Daoy (cell line): ENCODE results near the gene NEMP1. TPM values are rescaled to one million over a fixed set of nuclear protein-coding genes. Genes with fewer than 3 reads are reported as not detected.

Source experiments
- total RNA-seq: library from RNA; depleted of rRNA; stranded (reverse); fragments of >200 nt; shearing (Covaris generic); gene quantifications from 2 replicates; pipeline ENCODE4 v1.2.3, GENCODE V29; 2014; rRNA removed

Gene NEMP1
- total RNA-seq, 1 experiment from 2014 or later, result 34.1 TPM

Other genes starting within 250 kb of the NEMP1 start
- gene SDR9C7, start 144.4 kb downstream of the NEMP1 start, total RNA-seq, result not detected in 2 replicates
- 0.11 TPM in 1 of 2 replicates, not detected in the other for gene RDH16, start 121.2 kb downstream of the NEMP1 start, total RNA-seq
- gene ZBTB39, start 72.2 kb downstream of the NEMP1 start, total RNA-seq, result 6.7 and 7.5 TPM in 2 replicates
- gene TAC3, start 62.3 kb downstream of the NEMP1 start, total RNA-seq, result 0.46 TPM in 1 of 2 replicates, not detected in the other
- gene MYO1A, start 28.7 kb downstream of the NEMP1 start, total RNA-seq, result not detected in 2 replicates
- gene NAB2, start 10.3 kb upstream of the NEMP1 start, total RNA-seq, result 39.4 and 47.5 TPM in 2 replicates
- gene STAT6, start 32.6 kb upstream of the NEMP1 start, total RNA-seq, result 39.1 and 44.4 TPM in 2 replicates
- gene LRP1, start 49.7 kb upstream of the NEMP1 start, total RNA-seq, result 2.8 and 3.9 TPM in 2 replicates
- not detected in 2 replicates for gene LRP1-AS, start 68.8 kb upstream of the NEMP1 start, total RNA-seq
- gene NXPH4, start 138.0 kb upstream of the NEMP1 start, total RNA-seq, result 0.33 and 1.7 TPM in 2 replicates
- 196 and 236 TPM in 2 replicates for gene SHMT2, start 150.9 kb upstream of the NEMP1 start, total RNA-seq
- 0.69 TPM in 1 of 2 replicates, not detected in the other for gene STAC3, start 172.4 kb upstream of the NEMP1 start, total RNA-seq